Sigmoid colon (tissue), 4 donors: ENCODE measurements around the gene PTCD1.

Experiments
- CTCF ChIP-seq, 4 experiments: fragments of 450-650 bp in 3 of 4; fragments of 200-600 bp in 1 of 4; IDR thresholded peaks; one replicate each; pipeline ENCODE4 v1.5.1; 2016 to 2019; ENCODE audit warnings: antibody characterized with exemption in 4 of 4, mild to moderate bottlenecking in 3 of 4, moderate library complexity in 2 of 4
- POLR2A ChIP-seq, 2 donors: fragments of 450-650 bp; IDR thresholded peaks; one replicate each; pipeline ENCODE4 v1.6.1; 2016; ENCODE audit warnings: antibody characterized with exemption in 2 of 2, mild to moderate bottlenecking in 2 of 2, moderate library complexity in 2 of 2
- POLR2AphosphoS5 ChIP-seq, 4 donors: sonication (generic); formaldehyde crosslinking; IDR thresholded peaks; one replicate each; pipeline ENCODE4 v1.6.1; 2017; ENCODE audit warnings: antibody characterized with exemption in 4 of 4

- TF ChIP-seq CTCF (IDR thresholded peaks at IDR 0.05) (no peak), POLR2AphosphoS5 (IDR thresholded peaks at IDR 0.05) (no peak), POLR2A (IDR thresholded peaks at IDR 0.05) (no peak)
Measured at GRCh38 chr7:99459087-99459486, 20.5 kb upstream of the PTCD1 start.
